Vagina (tissue), 2 donors: Measurements from ENCODE around the gene CTNNA3.

Experiments
- CTCF ChIP-seq, 3 experiments: fragments of 450-650 bp in 2 of 3; fragments of 200-600 bp in 1 of 3; sonication (generic) in 1 of 3; IDR thresholded peaks; one replicate each; pipeline ENCODE4 v1.5.1; 2017 to 2019; ENCODE audit warnings: antibody characterized with exemption in 3 of 3, mild to moderate bottlenecking in 2 of 3, moderate library complexity in 2 of 3
- POLR2A ChIP-seq, 2 donors: fragments of 450-650 bp; IDR thresholded peaks; one replicate each; pipeline ENCODE4 v1.6.1; 2017; ENCODE audit warnings: antibody characterized with exemption in 2 of 2, mild to moderate bottlenecking in 2 of 2, moderate library complexity in 2 of 2

GRCh38 chr10:66038623-66039022, 1657.4 kb downstream of the CTNNA3 start:
- TF ChIP-seq CTCF (IDR thresholded peaks at IDR 0.05) (no peak), POLR2A (IDR thresholded peaks at IDR 0.05) (no peak)
